Gastroesophageal sphincter (tissue), 3 donors: ENCODE measurements around the gene TMEM248.

Experiments
- CTCF ChIP-seq, 4 experiments: fragments of 200-600 bp in 2 of 4; fragments of 450-650 bp in 2 of 4; sonication (generic) in 1 of 4; IDR thresholded peaks; one replicate each; pipeline ENCODE4 v1.5.1; 2017 to 2019; ENCODE audit warnings: antibody characterized with exemption in 4 of 4, mild to moderate bottlenecking in 2 of 4, moderate library complexity in 2 of 4
- EP300 ChIP-seq: sonication (generic); formaldehyde crosslinking; IDR thresholded peaks from one replicate; pipeline ENCODE4 v1.6.1; 2017; ENCODE audit warnings: antibody characterized with exemption, mild to moderate bottlenecking
- POLR2AphosphoS5 ChIP-seq: sonication (generic); formaldehyde crosslinking; IDR thresholded peaks from one replicate; pipeline ENCODE4 v1.6.1; 2017; ENCODE audit warnings: antibody characterized with exemption

- no peak for TF ChIP-seq CTCF (IDR thresholded peaks at IDR 0.05)
- TF ChIP-seq EP300: no peak
- no peak for TF ChIP-seq POLR2AphosphoS5
These were observed 40.1 kb downstream of the TMEM248 start for GRCh38 chr7:66961096-66961495.
